HL-60 (cell line): ENCODE measurements around the gene CAMSAP3.

Experiments used
- CTCF ChIP-seq: IDR thresholded peaks from one replicate; pipeline ENCODE4 v1.5.1; 2011; ENCODE audit warnings: low read length, control low read depth, inconsistent platforms; ENCODE audit not compliant: insufficient read depth
- GABPA ChIP-seq: IDR thresholded peaks from 2 replicates; pipeline ENCODE4 v1.6.1; 2012; ENCODE audit warnings: low read depth
- POLR2AphosphoS5 ChIP-seq: IDR thresholded peaks from 2 replicates; pipeline ENCODE4 v1.6.1; 2012; ENCODE audit warnings: low read depth
- REST ChIP-seq: IDR thresholded peaks from 2 replicates; pipeline ENCODE4 v1.6.1; 2012; ENCODE audit warnings: low read depth; ENCODE audit not compliant: insufficient replicate concordance
- SPI1 ChIP-seq: IDR thresholded peaks from 2 replicates; pipeline ENCODE4 v1.6.1; 2012; ENCODE audit warnings: low read depth, mild to moderate bottlenecking, borderline replicate concordance

GRCh38 chr19:7603919-7604318, 8.3 kb downstream of the CAMSAP3 start:
- TF ChIP-seq CTCF (no peak), POLR2AphosphoS5 (no peak), REST (no peak), SPI1 (no peak), GABPA (no peak)
